Measurements from ENCODE around the gene DLG2. TPM values are rescaled to one million over a fixed set of nuclear protein-coding genes. Genes with fewer than 3 reads are reported as not detected.

DLG2 gene
- total and polyA plus RNA-seq, 9 of the 15 experiments (the other 6 are each of a cell fraction or from before 2014, with no cell fraction given) = 0.52 to 1.6 (median 0.95) TPM

- ChIA-PET CTCF (ENCODE audit: low intra/inter-chr PET ratio) (no interaction called here), POLR2A (no interaction called here)
- H3K9me3 ChIP-seq (replicated peaks; ENCODE audit: control insufficient read depth, insufficient read depth, low read depth, low read length) = no peaks in the 10 kb centered on the region; the same call in 1 of the 2 replicates
- H3K27me3 ChIP-seq (ENCODE audit: control insufficient read depth in 2 of 2, insufficient read depth in 2 of 2, low read length in 2 of 2) = no peaks in the 10 kb centered on the region
- ATAC-seq (no peak), FAIRE-seq (no peak), DNase-seq (ENCODE audit: extremely low read depth in 1 of 4, low spot score in 3 of 4) (no peak)
- intact Hi-C loops (cut with micrococcal nuclease) = no loop called here
- no TSS peak for BruUV-seq (replicated peaks)
- H2AFZ ChIP-seq (ENCODE audit: low read depth, low read length) = no peak overlapping the region
- no peak overlapping the region for H3K9ac ChIP-seq (ENCODE audit: insufficient read depth in 1 of 2, low read depth in 2 of 2, low read length in 2 of 2)
- in situ Hi-C loops (cut with MboI) = no loop called here
- no peaks in the 10 kb centered on the region for H3K9me1 ChIP-seq (ENCODE audit: control insufficient read depth, insufficient read depth, low read length)
- H3K4me1 ChIP-seq (replicated peaks in 1 of 2; ENCODE audit: control insufficient read depth in 2 of 2, insufficient read depth in 2 of 2, low read length in 2 of 2) = no peaks in the 10 kb centered on the region
- H3K79me2 ChIP-seq (ENCODE audit: control insufficient read depth, insufficient read depth, low read length) = no peaks in the 10 kb centered on the region
- H4K20me1 ChIP-seq (replicated peaks; ENCODE audit: control insufficient read depth, insufficient read depth, low read length) = no peaks in the 10 kb centered on the region
- no peak overlapping the region for H3K4me3 ChIP-seq
- no peak overlapping the region for H3K4me2 ChIP-seq (ENCODE audit: insufficient read depth, low read length)
- H3K27ac ChIP-seq (ENCODE audit: extremely low read depth, low read depth, low read length) = no peak overlapping the region
- WGBS (ENCODE audit: insufficient coverage, low coverage, missing lambda C conversion rate) = 0% methylated on average over 1 of the region's 1 CpG
- no peaks in the 10 kb centered on the region for H3K36me3 ChIP-seq (ENCODE audit: control insufficient read depth, insufficient read depth, low read length)
- TF ChIP-seq CREB5 (CRISPR knock-in tag; IDR thresholded peaks at IDR 0.05) (no peak), JUN (IDR thresholded peaks at IDR 0.05; ENCODE audit: borderline replicate concordance, low read depth, low read length) (no peak), JUN (CRISPR knock-in tag; IDR thresholded peaks at IDR 0.05; ENCODE audit: borderline replicate concordance) (no peak), TFE3 (CRISPR knock-in tag; IDR thresholded peaks at IDR 0.05) (no peak), PURB (CRISPR knock-in tag; IDR thresholded peaks at IDR 0.05; ENCODE audit: low read depth) (no peak), ZNF12 (CRISPR knock-in tag; IDR thresholded peaks at IDR 0.05) (no peak), BCOR (IDR thresholded peaks at IDR 0.05) (no peak), ZKSCAN1 (IDR thresholded peaks at IDR 0.05; ENCODE audit: low read depth, low read length) (no peak), THAP7 (CRISPR knock-in tag; IDR thresholded peaks at IDR 0.05) (no peak), NRF1 (conservative IDR thresholded peaks at IDR 0.05 in 1 of 2, IDR thresholded peaks at IDR 0.05 in 1 of 2) (no peak), PHF21A (IDR thresholded peaks at IDR 0.05; ENCODE audit: borderline replicate concordance, low read depth) (no peak), ZNF277 (CRISPR knock-in tag; IDR thresholded peaks at IDR 0.05; ENCODE audit: borderline replicate concordance) (no peak), TSHZ1 (CRISPR knock-in tag; IDR thresholded peaks at IDR 0.05) (no peak), TARDBP (IDR thresholded peaks at IDR 0.05) (no peak), ARID1B (IDR thresholded peaks at IDR 0.05) (no peak), TRIM28 (IDR thresholded peaks at IDR 0.05) (no peak), STAT5B (CRISPR knock-in tag; IDR thresholded peaks at IDR 0.05) (no peak)
Observed at GRCh38 chr11:83998921-83999320, 1628.2 kb downstream of the DLG2 start.

Measured in K562 (cell line).